K562 (cell line): ENCODE data around the gene PARD3B.

Experiments
- C11orf30 ChIP-seq: fragments of 450-650 bp; IDR thresholded peaks from 2 replicates; pipeline ENCODE4 v1.6.1; 2016; ENCODE audit warnings: low read depth, mild to moderate bottlenecking
- CHD2 ChIP-seq: IDR thresholded peaks from 2 replicates; pipeline ENCODE4 v1.6.1; 2011; ENCODE audit warnings: low read depth, low read length
- DPF2 ChIP-seq: fragments of 450-650 bp; IDR thresholded peaks from 2 replicates; pipeline ENCODE4 v1.6.1; 2016
- EZH2 ChIP-seq: IDR thresholded peaks from 2 replicates; pipeline ENCODE4 v1.6.1; 2012; ENCODE audit warnings: low read depth, mild to moderate bottlenecking, inconsistent platforms, low read length, borderline replicate concordance
- LARP7 ChIP-seq: fragments of 450-650 bp; IDR thresholded peaks from 2 replicates; pipeline ENCODE4 v1.6.1; 2016
- MEIS2 ChIP-seq: fragments of 450-650 bp; IDR thresholded peaks from 2 replicates; pipeline ENCODE4 v1.6.1; 2014; ENCODE audit warnings: mild to moderate bottlenecking; ENCODE audit not compliant: partially characterized antibody
- POLR2A ChIP-seq: fragments of 450-650 bp; conservative IDR thresholded peaks from 2 replicates; pipeline ENCODE4 v1.6.1; 2016
- POLR2AphosphoS5 ChIP-seq: IDR thresholded peaks from 2 replicates; pipeline ENCODE4 v1.6.1; 2011; ENCODE audit warnings: mild to moderate bottlenecking, low read depth, low read length, moderate library complexity; ENCODE audit not compliant: control insufficient read depth, insufficient read depth
- TAF9B ChIP-seq: fragments of 450-650 bp; IDR thresholded peaks from 2 replicates; pipeline ENCODE4 v1.6.1; 2018; ENCODE audit warnings: mild to moderate bottlenecking; ENCODE audit not compliant: partially characterized antibody
- ZNF274 ChIP-seq: IDR thresholded peaks from 2 replicates; pipeline ENCODE4 v1.6.1; 2011; ENCODE audit warnings: low read depth, mild to moderate bottlenecking, low read length, moderate library complexity, borderline replicate concordance
- TF ChIP-seq, protein P1 (sequence below): sonication (generic); formaldehyde crosslinking; IDR thresholded peaks from 2 replicates; pipeline ENCODE4 v1.5.0; 2020; ENCODE audit warnings: missing genetic modification reagents
- TF ChIP-seq, protein P2 (sequence below): sonication (generic); formaldehyde crosslinking; IDR thresholded peaks from 2 replicates; pipeline ENCODE4 v1.8.1; 2023; ENCODE audit warnings: mild to moderate bottlenecking, missing genetic modification reagents
- TF ChIP-seq, protein P3 (sequence below): sonication (generic); formaldehyde crosslinking; IDR thresholded peaks from 2 replicates; pipeline ENCODE4 v1.9.0; 2022; ENCODE audit warnings: mild to moderate bottlenecking, missing genetic modification reagents
- TF ChIP-seq, protein P4 (sequence below): fragments of 250-450 bp; sonication (Bioruptor Pico); IDR thresholded peaks from 2 replicates; pipeline ENCODE4 v1.5.0; 2020; ENCODE audit warnings: mild to moderate bottlenecking

DNA sequence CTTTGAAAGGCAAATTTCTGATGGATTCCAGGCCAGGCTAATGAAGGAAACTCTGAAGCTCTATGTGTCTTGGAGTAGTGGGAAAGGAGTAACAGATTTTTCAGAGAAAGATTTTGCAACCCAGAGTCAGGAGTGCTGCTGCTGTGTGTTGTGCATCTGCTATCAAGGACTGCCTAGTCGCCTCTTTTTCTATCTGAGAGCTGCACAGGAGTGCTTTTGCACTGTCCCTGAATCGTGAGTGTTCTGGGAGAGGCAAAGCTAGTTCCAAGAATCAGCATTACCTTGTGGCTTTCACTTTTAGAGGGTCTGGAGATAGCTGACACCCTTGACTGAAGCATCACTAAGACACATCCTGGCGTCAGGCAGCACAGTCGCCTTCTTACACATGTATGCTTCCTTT, 336.4 kb downstream of the PARD3B start:
- no peak for TF ChIP-seq C11orf30
- TF ChIP-seq, protein P1, sequence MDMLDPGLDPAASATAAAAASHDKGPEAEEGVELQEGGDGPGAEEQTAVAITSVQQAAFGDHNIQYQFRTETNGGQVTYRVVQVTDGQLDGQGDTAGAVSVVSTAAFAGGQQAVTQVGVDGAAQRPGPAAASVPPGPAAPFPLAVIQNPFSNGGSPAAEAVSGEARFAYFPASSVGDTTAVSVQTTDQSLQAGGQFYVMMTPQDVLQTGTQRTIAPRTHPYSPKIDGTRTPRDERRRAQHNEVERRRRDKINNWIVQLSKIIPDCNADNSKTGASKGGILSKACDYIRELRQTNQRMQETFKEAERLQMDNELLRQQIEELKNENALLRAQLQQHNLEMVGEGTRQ: no peak
- TF ChIP-seq EZH2: no peak
- TF ChIP-seq POLR2AphosphoS5: no peak
- TF ChIP-seq, protein P2, sequence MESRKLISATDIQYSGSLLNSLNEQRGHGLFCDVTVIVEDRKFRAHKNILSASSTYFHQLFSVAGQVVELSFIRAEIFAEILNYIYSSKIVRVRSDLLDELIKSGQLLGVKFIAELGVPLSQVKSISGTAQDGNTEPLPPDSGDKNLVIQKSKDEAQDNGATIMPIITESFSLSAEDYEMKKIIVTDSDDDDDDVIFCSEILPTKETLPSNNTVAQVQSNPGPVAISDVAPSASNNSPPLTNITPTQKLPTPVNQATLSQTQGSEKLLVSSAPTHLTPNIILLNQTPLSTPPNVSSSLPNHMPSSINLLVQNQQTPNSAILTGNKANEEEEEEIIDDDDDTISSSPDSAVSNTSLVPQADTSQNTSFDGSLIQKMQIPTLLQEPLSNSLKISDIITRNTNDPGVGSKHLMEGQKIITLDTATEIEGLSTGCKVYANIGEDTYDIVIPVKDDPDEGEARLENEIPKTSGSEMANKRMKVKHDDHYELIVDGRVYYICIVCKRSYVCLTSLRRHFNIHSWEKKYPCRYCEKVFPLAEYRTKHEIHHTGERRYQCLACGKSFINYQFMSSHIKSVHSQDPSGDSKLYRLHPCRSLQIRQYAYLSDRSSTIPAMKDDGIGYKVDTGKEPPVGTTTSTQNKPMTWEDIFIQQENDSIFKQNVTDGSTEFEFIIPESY: no peak
- no peak for TF ChIP-seq ZNF274
- no peak for TF ChIP-seq MEIS2
- TF ChIP-seq, protein P3, sequence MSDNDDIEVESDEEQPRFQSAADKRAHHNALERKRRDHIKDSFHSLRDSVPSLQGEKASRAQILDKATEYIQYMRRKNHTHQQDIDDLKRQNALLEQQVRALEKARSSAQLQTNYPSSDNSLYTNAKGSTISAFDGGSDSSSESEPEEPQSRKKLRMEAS (CRISPR knock-in tag): no peak
- TF ChIP-seq CHD2: no peak
- no peak for TF ChIP-seq TAF9B
- TF ChIP-seq DPF2: no peak
- TF ChIP-seq LARP7: no peak
- TF ChIP-seq POLR2A: no peak
- TF ChIP-seq, protein P4, sequence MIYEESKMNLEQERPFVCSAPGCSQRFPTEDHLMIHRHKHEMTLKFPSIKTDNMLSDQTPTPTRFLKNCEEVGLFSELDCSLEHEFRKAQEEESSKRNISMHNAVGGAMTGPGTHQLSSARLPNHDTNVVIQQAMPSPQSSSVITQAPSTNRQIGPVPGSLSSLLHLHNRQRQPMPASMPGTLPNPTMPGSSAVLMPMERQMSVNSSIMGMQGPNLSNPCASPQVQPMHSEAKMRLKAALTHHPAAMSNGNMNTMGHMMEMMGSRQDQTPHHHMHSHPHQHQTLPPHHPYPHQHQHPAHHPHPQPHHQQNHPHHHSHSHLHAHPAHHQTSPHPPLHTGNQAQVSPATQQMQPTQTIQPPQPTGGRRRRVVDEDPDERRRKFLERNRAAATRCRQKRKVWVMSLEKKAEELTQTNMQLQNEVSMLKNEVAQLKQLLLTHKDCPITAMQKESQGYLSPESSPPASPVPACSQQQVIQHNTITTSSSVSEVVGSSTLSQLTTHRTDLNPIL (CRISPR knock-in tag): no peak
